SK-N-SH treated with all-trans-retinoic acid at 6 μM for 48 hours (cell line): ENCODE results near the gene USB1.

Source experiments
- ISL1 ChIP-seq: fragments of 250-450 bp; sonication (Bioruptor Pico); IDR thresholded peaks from 2 replicates; pipeline ENCODE4 v2.1.2; 2022; ENCODE audit warnings: mild to moderate bottlenecking, moderate library complexity
- RARB ChIP-seq: fragments of 250-450 bp; sonication (Bioruptor Pico); IDR thresholded peaks from 2 replicates; pipeline ENCODE4 v1.8.0; 2021; ENCODE audit warnings: mild to moderate bottlenecking, moderate library complexity
- ZFP3 ChIP-seq: fragments of 250-450 bp; sonication (Bioruptor Pico); IDR thresholded peaks from 2 replicates; pipeline ENCODE4 v1.5.0; 2020; ENCODE audit warnings: mild to moderate bottlenecking, moderate library complexity

DNA sequence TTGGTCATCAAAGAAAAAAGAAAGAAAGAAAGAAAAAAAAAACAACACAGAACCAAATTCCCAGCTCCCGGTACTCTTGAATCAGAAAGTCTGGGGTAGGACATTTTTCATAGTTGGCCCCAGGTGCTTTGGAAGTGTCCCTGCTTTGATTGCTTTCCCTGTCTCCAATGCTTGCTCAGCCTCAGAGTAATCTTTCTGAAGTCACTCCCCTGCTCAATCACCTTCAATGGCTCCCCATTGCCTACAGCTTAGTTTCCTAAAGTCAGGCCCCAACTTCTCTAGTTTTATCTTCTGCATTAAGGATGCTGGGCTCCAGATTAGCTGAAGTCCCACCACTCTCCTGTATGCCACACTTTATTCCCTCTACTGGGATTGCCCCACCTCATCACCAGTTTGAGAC, 47.4 kb upstream of the USB1 start:
- no peak for TF ChIP-seq ISL1
- TF ChIP-seq RARB (CRISPR knock-in tag) = no peak
- no peak for TF ChIP-seq ZFP3
